ENCODE measurements around the gene CBX4.

GRCh38 chr17:79865351-79866210 lies 26.3 kb upstream of the CBX4 start:
- TF ChIP-seq CTCF (IDR thresholded peaks at IDR 0.05; ENCODE audit: low read length), result no peak
- no peak for TF ChIP-seq EZH2phosphoT487 (IDR thresholded peaks at IDR 0.05; ENCODE audit: low read length)
- no peak for TF ChIP-seq EZH2 (optimal IDR thresholded peaks at IDR 0.05; ENCODE audit: low read depth, low read length)
